ENCODE measurements around the gene DCLK1. TPM values are rescaled to one million over a fixed set of nuclear protein-coding genes. Genes with fewer than 3 reads are reported as not detected.

The DCLK1 gene
- total and polyA plus RNA-seq, 9 donors, result 3.3 to 37.0 (median 20.7) TPM

DNA sequence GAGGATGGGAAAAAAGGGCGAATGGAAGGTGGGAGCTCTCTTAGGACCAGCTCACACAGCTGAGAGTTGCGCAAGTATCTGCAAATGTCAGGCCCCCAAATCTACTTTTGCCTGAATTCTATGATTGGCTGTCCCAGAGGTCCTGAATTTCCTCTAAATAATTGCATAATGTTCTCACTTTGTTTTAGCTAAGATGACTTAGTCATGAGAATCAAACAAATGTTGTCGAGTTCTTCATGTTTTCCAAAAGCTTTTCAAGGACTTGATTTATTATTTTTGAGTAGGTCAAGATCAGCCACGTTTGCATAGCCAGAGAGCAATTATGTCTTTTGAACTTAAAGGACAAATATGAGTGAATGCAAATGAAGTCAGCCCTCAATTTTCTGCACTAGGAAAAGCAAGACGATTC lies 408.1 kb downstream of the DCLK1 start:
- Histone ChIP-seq H3K27ac (peak overlapping the region in 1 of 2 donors; percentile 65), H3K36me3 (no peaks in the 10 kb centered on the region), H3K4me3 (no peak overlapping the region), H3K9me3 (no peaks in the 10 kb centered on the region), H3K4me1 (ENCODE audit: insufficient read depth) (peaks cover 4% of the 10 kb centered on the region), H3K27me3 (no peaks in the 10 kb centered on the region)
- intact Hi-C loops (cut with DNase I), result loop anchor here in 1 of 4 donors (5.0 kb wide), 1 partner anchor 1961 kb away; no protein-coding TSS in a partner anchor
- peak in 4 of 5 donors; percentile 42 to 81 (median 64) for DNase-seq
- WGBS, 3 donors, result 13 to 16% (median 13%) methylated on average over 5 of the region's 5 CpGs
- TF ChIP-seq EP300 (IDR thresholded peaks at IDR 0.05) (no peak), POLR2A (IDR thresholded peaks at IDR 0.05) (no peak)
- TF ChIP-seq, protein P1, sequence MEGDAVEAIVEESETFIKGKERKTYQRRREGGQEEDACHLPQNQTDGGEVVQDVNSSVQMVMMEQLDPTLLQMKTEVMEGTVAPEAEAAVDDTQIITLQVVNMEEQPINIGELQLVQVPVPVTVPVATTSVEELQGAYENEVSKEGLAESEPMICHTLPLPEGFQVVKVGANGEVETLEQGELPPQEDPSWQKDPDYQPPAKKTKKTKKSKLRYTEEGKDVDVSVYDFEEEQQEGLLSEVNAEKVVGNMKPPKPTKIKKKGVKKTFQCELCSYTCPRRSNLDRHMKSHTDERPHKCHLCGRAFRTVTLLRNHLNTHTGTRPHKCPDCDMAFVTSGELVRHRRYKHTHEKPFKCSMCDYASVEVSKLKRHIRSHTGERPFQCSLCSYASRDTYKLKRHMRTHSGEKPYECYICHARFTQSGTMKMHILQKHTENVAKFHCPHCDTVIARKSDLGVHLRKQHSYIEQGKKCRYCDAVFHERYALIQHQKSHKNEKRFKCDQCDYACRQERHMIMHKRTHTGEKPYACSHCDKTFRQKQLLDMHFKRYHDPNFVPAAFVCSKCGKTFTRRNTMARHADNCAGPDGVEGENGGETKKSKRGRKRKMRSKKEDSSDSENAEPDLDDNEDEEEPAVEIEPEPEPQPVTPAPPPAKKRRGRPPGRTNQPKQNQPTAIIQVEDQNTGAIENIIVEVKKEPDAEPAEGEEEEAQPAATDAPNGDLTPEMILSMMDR (IDR thresholded peaks at IDR 0.05), result no peak

DNA sequence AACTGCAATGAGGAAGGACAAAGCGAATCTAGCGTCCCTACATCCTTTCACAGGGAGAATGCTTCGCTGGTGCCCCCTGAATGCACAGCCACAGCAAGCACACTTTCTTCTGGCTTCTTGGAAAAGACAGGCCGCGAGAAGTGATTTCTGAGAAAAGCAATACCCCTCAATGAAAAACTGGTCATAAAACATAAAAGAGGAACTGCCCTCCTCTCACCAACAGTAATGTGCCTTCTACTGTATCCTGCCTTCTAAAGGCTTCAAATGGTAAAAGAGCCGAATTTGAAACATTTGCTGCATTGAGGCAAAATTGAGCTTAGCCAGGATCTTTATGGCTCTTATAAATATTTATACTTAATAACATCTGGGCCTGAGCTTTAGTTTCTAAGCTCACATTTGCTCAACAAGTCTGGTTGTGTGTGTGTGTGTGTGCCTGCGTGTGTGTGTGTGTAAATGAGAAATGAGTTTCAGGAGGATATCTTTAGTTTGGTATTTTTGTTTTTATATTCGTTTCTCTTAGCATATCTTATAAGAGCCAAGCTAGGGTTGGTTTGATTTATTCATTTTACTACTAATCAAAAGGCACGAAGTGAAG lies 408.6 kb downstream of the DCLK1 start:
- intact Hi-C loops (cut with DNase I), result loop anchor here in 1 of 4 donors (5.0 kb wide), 1 partner anchor 1960 kb away; no protein-coding TSS in a partner anchor
- 37 to 45% (median 44%) methylated on average over 9 of the region's 9 CpGs for WGBS, 3 donors
- Histone ChIP-seq H3K36me3 (no peaks in the 10 kb centered on the region), H3K4me1 (ENCODE audit: insufficient read depth) (peaks cover 4% of the 10 kb centered on the region), H3K4me3 (no peak overlapping the region), H3K27me3 (no peaks in the 10 kb centered on the region), H3K27ac (peak overlapping the region in 1 of 2 donors; percentile 43), H3K9me3 (no peaks in the 10 kb centered on the region)
- TF ChIP-seq, protein P1 (IDR thresholded peaks at IDR 0.05), result no peak
- no peak for TF ChIP-seq POLR2A (IDR thresholded peaks at IDR 0.05)
- TF ChIP-seq EP300 (IDR thresholded peaks at IDR 0.05), result no peak
- peak in 3 of 5 donors; percentile 21 to 58 (median 52) for DNase-seq

DNA sequence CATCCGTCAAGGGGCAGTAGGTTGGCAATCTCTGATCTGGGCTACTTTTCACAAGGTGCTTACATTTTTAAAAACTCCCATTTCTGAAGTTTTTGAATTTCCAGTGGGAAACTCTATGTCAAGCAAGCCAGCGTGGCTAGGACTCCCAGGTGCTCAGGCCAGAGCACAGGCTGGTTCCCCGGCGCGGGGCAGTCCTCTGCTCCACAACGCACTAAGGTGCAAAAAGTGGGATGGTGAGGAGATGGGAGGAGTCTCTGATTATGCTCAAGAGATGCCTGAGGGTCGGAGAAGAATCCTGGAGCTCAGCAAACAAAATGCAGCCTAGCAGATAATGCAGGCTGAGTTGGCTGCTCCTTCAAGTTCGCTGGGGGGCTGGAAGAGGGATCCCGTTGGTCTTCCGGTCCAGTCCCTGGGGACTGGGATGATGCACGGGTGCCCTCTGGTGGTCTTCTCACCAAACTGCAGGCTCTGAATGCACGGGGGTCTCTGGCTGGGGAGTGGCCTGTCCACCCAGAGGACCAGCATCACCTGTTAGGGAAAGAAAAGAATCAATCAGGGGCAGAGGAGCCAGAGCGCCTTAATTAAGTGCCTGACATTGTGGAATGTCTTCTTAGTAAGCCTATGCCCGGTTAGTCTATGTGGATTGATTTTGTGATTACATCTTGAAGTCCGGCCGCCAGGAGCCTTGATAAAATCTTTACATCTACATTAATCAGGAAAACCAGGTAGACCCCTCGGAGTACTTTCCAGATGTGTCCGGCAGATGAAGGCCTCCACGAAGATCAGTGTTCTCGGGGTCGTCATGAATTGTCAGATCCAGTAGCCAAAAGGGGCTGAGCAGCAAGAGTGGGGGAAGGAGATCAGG lies 410.3 kb downstream of the DCLK1 start:
- peaks cover 4% of the 10 kb centered on the region for H3K4me1 ChIP-seq (ENCODE audit: insufficient read depth)
- 28 to 34% (median 32%) methylated on average over 21 of the region's 21 CpGs for WGBS, 3 donors
- H3K9me3 ChIP-seq, result no peaks in the 10 kb centered on the region
- DNase-seq, result peak; percentile 58 to 80 (median 72)
- no peaks in the 10 kb centered on the region for H3K27me3 ChIP-seq
- peak overlapping the region in 1 of 2 donors; percentile 39 for H3K27ac ChIP-seq
- no peaks in the 10 kb centered on the region for H3K36me3 ChIP-seq
- peak overlapping the region; percentile 13 for H3K4me3 ChIP-seq
- intact Hi-C loops (cut with DNase I), result loop anchor here in 1 of 4 donors (5.0 kb wide), 1 partner anchor 1959 kb away; no protein-coding TSS in a partner anchor
- TF ChIP-seq, protein P1 (IDR thresholded peaks at IDR 0.05), result peak; percentile 65 to 84 (median 70)
- no peak for TF ChIP-seq POLR2A (IDR thresholded peaks at IDR 0.05)

DNA sequence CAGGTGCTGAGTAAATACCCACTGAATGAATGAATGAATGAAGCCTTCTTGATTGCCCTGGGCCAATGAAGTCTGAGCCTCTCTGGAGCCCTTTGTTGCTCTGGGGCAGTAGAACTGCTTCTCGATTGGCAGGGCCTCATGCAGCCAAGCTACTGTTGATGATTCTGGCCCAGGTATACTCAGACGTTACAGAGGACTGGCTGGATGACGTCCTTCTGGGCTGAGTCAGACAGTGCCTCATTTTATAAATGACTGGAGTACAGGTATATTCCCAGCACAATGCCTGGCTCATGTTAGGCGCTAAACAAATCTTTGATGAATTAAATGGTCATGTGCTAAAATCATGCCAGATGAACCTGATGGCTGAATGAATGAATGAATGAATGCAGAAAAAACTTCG lies 410.9 kb downstream of the DCLK1 start:
- no peak for DNase-seq
- no peaks in the 10 kb centered on the region for H3K27me3 ChIP-seq
- 72 to 79% (median 79%) methylated on average over 5 of the region's 5 CpGs for WGBS, 3 donors
- H3K4me1 ChIP-seq (ENCODE audit: insufficient read depth), result peaks cover 4% of the 10 kb centered on the region
- no peaks in the 10 kb centered on the region for H3K9me3 ChIP-seq
- no peaks in the 10 kb centered on the region for H3K36me3 ChIP-seq
- intact Hi-C loops (cut with DNase I), result loop anchor here in 1 of 4 donors (5.0 kb wide), 1 partner anchor 1958 kb away; no protein-coding TSS in a partner anchor
- TF ChIP-seq POLR2A (IDR thresholded peaks at IDR 0.05), result no peak
- TF ChIP-seq, protein P1 (IDR thresholded peaks at IDR 0.05), result no peak
- no peak for TF ChIP-seq EP300 (IDR thresholded peaks at IDR 0.05)
- peak overlapping the region; percentile 13 for H3K4me3 ChIP-seq
- no peak overlapping the region for H3K27ac ChIP-seq
